NB4 (cell line): ENCODE measurements around the gene KL.

ENCODE experiments used
- POLR2A ChIP-seq: IDR thresholded peaks from 2 replicates; pipeline ENCODE4 v1.6.1; 2011; ENCODE audit warnings: mild to moderate bottlenecking; ENCODE audit not compliant: insufficient read length; ENCODE audit errors: extremely low read depth
- TF ChIP-seq, protein P1 (sequence below): IDR thresholded peaks from one replicate; pipeline ENCODE4 v1.5.1; 2012; ENCODE audit warnings: low read depth, low read length

DNA sequence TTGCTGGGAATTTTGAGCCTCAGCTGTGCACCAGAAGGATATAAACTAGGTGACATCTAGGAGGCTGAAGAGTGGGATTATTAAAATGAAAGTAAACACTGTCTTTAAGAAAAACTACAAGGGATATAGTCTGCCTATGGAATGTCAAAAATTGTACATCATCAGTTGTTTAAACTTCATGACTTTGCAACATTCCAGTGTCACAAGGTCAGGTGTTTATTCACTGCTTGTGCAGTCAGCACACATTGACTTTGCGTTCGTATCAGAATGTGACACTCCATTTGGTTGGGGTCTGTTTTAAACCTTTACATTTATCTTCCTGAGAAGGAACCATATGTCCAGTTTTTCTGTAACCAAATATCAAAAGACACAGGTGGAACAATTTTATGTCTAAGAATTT is 85.6 kb downstream of the KL start:
- TF ChIP-seq, protein P1, sequence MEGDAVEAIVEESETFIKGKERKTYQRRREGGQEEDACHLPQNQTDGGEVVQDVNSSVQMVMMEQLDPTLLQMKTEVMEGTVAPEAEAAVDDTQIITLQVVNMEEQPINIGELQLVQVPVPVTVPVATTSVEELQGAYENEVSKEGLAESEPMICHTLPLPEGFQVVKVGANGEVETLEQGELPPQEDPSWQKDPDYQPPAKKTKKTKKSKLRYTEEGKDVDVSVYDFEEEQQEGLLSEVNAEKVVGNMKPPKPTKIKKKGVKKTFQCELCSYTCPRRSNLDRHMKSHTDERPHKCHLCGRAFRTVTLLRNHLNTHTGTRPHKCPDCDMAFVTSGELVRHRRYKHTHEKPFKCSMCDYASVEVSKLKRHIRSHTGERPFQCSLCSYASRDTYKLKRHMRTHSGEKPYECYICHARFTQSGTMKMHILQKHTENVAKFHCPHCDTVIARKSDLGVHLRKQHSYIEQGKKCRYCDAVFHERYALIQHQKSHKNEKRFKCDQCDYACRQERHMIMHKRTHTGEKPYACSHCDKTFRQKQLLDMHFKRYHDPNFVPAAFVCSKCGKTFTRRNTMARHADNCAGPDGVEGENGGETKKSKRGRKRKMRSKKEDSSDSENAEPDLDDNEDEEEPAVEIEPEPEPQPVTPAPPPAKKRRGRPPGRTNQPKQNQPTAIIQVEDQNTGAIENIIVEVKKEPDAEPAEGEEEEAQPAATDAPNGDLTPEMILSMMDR = no peak
- no peak for TF ChIP-seq POLR2A
